ENCODE data around the gene ZMYND11.

- TF ChIP-seq CTCF (IDR thresholded peaks at IDR 0.05; ENCODE audit: low read length) (no peak), EZH2 (IDR thresholded peaks at IDR 0.05; ENCODE audit: borderline replicate concordance, low read length) (no peak)
These were observed 96.8 kb downstream of the ZMYND11 start for GRCh38 chr10:232061-232460.

All from OCI-LY1 (cell line).